GM18861 (cell line): Measurements from ENCODE around the gene FRMD4A.

Source experiments
- ATAC-seq: cut with Tn5 transposase; IDR thresholded peaks from one replicate; pipeline ENCODE4 v1.9.1; 2021; ENCODE audit not compliant: unreplicated experiment

Gene FRMD4A

GRCh38 chr10:14345262-14345661, 14.5 kb upstream of the FRMD4A start:
- no peak for ATAC-seq

GRCh38 chr10:14340051-14340744, 9.5 kb upstream of the FRMD4A start:
- ATAC-seq: no peak

GRCh38 chr10:14336736-14337135, 6.0 kb upstream of the FRMD4A start:
- no peak for ATAC-seq

GRCh38 chr10:14334771-14335170, 4.0 kb upstream of the FRMD4A start:
- ATAC-seq: no peak

- no peak for ATAC-seq
These were observed 2.9 kb upstream of the FRMD4A start for GRCh38 chr10:14333606-14334005.

DNA sequence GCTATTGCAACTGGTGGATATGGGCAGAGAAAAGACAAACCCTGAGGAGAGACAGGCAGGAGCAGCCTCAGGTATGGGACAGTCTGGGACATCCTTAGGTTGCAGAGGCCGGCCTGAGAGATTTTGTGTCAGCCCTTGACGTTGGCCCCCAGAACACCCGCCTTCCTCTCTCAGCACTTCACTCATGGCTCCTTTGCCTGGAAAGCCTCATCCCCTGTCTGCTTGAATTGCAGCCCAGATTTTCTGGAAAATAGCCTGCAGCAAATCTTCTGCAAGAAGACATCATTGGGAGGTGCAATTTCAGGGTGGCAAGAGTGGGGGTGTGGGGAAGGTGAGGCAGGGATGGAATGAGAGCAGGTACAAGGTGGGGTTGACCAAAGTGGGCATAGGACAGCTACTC, 2.2 kb upstream of the FRMD4A start:
- no peak for ATAC-seq

DNA sequence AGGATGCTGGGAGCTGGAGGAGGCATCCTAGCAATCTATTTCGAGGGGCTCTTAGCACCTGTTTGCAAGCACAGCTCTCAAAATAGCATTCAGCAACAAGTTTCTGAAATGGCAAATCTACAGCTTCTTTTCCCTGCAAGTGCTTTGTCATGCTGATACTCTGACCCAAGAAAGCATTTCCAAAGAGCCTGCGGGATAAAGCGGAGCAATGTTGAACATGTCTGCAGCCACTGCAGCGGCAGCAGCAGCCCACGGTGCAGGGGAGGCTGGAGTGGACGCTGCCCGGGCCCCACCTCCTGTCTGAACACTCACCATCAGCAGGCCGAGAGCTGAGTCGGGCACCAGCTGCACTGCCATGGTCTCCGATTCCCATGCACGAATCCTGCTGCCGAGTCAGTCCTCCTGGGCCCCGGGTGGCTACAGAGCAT, 964 bp downstream of the FRMD4A start:
- ATAC-seq: no peak

GRCh38 chr10:14328881-14329672, 1.6 kb downstream of the FRMD4A start:
- ATAC-seq: no peak

DNA sequence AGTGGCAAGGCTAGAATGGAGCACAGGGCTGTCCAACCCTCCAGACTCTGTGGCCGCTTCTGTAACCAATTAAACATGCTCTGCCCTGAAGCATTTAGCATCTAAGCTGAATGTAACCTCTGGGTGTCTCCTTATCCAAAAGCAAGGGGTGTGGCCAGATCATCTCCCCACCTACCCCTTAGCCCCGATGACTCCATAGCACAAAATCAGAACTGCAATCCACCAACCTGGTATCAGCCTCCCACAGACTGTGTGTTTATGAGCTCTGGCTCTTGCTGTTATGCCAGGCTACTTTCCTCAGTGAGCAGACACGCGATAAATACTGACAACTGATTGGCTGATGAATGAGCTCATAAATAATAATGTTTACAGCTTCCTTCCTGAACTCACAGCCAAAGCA, 3.2 kb downstream of the FRMD4A start:
- ATAC-seq: no peak

DNA sequence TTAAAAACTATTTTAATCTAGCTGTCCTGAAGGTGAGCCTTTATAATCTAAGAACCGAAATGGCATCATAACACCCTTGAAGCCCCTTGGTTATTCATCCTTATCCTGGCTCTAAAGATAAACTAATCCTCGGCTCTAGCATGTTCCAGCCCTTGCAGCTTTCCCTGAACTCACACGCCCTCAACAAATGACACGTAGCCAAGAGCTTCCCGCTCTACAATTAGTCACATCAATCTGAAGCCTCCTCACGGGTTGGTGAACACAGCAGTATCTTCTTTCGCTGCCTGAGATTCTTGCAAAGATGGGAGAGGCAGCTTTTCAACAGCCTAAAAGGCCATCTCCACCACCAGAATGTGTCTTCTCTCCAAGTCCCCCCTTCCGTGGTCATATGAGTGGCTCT, 4.1 kb downstream of the FRMD4A start:
- no peak for ATAC-seq

DNA sequence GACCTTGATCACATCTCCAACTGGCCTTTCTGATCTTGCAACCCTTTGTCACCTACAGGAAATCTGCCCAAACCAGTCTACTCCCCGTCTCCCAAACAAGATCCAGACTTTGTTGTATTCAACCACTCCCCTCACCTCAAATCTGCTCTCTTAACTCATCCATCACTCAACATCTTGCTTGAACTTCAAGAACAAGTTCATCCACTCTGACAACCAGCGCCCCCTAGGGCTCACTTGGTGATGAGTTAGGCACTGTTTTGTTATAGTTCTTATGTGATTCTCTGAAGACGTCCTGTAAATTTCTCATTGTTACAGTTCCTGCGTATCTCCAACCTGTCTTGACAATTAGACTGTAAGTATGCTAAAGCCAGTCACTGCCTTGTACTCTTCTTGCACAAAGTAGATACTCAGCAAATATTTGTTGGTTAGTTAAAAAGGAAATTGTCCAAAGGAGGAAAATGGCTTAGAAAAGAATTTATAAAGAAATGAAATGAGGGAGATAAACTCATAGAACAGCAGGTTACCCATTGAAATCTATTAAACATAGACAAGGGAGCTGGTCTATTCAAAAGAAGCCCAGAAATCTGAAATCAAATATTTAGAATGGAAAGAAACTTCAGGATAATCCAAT, 5.3 kb downstream of the FRMD4A start:
- ATAC-seq: no peak

GRCh38 chr10:14322526-14323188, 8.1 kb downstream of the FRMD4A start:
- no peak for ATAC-seq

GRCh38 chr10:14318007-14318406, 12.7 kb downstream of the FRMD4A start:
- ATAC-seq: no peak

DNA sequence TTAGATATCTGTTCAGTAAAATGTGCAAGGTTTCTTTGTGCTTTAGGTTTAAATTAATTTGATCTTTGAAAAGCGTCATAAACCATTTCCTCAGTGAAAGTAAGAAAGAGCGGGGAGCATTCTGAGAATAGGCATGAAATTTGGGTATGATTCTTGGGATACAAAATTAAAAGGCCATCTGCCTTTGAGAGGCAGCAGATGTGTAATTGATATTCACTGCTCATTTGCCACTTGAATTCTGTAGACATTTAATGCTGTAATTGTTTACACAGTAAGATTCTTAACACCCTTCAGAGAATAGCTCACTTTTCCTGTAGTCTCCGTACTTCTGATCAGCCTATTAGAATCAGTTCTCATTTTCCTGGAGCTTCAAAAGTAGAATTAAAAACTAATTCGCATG, 18.7 kb downstream of the FRMD4A start:
- no peak for ATAC-seq

GRCh38 chr10:14311206-14311957, 19.3 kb downstream of the FRMD4A start:
- ATAC-seq: no peak

DNA sequence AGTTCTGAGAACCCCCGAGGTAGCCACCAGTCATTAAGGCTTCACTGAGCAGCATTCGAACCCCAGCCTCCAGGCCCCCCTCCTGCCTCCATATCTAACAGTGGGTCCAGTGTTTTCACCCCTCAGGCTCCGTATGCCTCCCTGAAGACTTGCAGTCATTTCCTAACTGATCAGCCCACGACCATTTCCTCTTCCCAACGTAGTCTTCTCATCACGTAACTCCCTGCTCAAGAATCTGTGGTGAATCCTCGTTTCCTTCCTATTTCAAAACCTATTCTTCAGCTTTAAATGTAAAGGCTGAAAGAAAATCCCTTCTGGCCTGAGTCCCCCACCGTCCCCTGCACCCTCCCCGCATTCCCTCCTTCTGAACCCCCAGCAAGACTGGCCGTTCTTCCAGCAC, 21.1 kb downstream of the FRMD4A start:
- no peak for ATAC-seq

DNA sequence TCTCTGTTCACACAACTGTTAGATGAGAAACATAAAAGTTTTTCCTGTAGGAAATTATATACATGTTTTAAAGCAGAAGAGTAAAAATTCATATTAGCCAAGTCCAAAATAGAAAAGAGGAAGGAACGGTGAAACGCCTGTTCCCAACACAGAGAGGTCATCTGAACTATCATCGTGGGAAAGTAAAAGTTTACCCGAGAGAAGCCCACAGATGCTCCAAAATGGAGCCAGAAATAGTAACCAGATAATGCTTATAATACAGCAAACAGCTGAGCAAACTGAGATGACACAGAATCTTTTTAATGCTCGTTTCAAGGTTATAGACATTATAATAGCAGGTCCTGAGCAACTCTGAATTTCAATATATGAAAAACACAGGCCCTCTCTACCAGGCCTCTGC, 24.5 kb downstream of the FRMD4A start:
- no peak for ATAC-seq

GRCh38 chr10:14304046-14304445, 26.7 kb downstream of the FRMD4A start:
- ATAC-seq: no peak

DNA sequence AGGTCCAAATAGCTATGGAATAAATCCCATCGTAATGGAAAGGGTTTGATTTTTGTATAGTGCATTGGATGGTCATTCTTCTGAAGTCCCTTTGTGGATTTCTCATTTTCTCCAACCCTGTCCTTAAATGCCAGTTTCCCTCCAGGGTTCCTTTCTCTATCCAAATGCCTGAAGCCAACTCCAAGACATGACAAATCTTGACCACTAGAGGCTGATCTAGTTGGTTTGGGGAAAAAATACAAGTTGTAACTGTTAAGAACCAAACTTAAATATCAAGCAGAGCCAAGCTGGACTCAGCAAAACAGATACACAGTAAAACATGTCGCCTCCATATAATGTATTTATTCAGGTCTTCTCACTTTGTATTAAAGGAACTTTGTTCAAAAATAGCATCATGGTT, 28.7 kb downstream of the FRMD4A start:
- no peak for ATAC-seq

GRCh38 chr10:14299556-14299955, 31.2 kb downstream of the FRMD4A start:
- no peak for ATAC-seq
